ENCODE data around the gene GRID1. TPM values are rescaled to one million over a fixed set of nuclear protein-coding genes. Genes with fewer than 3 reads are reported as not detected.

GRID1 gene
- total RNA-seq, 4 donors from 2014 or later: 17.2 to 28.1 (median 23.6) TPM

DNA sequence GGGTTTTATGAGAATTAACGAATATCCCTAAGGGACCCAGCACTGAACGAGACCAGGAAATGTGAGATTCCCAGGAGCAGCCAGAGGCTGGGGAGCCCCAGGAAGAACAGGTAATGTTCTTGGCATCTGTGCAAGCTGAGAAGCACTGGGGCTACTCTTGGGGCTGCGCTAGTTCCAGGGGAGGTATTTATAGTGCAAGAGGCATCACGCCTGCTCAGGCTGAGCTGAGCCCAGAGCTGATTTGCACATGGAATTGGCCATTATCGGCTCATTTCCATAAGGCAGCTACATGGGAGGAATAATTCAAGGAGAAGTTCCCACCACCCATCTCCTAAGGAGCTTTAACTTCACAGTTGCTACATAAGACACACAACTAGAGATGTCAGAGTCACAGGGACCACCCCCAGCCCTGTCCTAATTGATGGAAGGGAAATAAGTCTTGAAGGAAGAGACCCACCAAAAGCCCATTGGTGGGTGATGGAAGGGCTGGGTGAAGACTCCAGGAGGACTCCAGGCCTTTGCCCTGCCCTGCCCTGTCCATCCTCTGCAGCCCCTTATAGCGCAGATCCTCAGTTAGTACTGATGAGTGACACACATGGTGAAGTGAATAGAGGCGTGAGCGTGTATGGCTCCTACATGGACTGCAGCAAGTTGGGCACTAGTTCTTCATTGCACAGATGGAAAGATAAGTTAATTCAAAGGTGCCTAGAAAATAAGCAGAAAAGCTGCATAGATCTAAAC lies 178.9 kb downstream of the GRID1 start:
- Histone ChIP-seq H3K27ac (no peak overlapping the region), H3K36me3 (no peaks in the 10 kb centered on the region), H3K27me3 (no peaks in the 10 kb centered on the region), H3K4me1 (no peaks in the 10 kb centered on the region), H3K4me3 (replicated peaks in 1 of 3) (no peak overlapping the region), H3K9me3 (no peaks in the 10 kb centered on the region)
- TF ChIP-seq, protein P1, sequence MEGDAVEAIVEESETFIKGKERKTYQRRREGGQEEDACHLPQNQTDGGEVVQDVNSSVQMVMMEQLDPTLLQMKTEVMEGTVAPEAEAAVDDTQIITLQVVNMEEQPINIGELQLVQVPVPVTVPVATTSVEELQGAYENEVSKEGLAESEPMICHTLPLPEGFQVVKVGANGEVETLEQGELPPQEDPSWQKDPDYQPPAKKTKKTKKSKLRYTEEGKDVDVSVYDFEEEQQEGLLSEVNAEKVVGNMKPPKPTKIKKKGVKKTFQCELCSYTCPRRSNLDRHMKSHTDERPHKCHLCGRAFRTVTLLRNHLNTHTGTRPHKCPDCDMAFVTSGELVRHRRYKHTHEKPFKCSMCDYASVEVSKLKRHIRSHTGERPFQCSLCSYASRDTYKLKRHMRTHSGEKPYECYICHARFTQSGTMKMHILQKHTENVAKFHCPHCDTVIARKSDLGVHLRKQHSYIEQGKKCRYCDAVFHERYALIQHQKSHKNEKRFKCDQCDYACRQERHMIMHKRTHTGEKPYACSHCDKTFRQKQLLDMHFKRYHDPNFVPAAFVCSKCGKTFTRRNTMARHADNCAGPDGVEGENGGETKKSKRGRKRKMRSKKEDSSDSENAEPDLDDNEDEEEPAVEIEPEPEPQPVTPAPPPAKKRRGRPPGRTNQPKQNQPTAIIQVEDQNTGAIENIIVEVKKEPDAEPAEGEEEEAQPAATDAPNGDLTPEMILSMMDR (IDR thresholded peaks at IDR 0.05): no peak
- TF ChIP-seq POLR2A (IDR thresholded peaks at IDR 0.05): no peak
- DNase-seq: no peak
- intact Hi-C loops (cut with DNase I): no loop called here
- 95 to 96% methylated on average over 8 of the region's 8 CpGs for WGBS, 2 donors

DNA sequence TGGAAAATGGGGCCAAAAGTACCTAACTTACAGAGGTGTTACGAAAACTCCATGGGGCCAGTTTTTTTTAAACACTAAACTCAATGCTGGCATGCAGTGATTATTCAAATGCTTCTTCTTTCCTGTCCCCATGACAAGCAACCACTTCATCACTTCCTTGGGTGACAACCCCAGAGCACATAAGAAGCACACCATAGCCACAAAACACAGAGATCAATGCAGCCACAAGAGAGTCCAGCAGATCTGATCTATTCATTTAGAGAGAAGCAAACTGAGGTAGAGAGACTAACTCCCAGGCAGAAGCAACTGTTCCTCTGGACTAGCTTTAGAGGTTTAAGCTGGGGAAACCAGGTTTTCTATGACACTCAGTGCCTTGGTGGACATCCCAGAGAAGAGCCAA lies 180.0 kb downstream of the GRID1 start:
- intact Hi-C loops (cut with DNase I): no loop called here
- no peak for TF ChIP-seq POLR2A (IDR thresholded peaks at IDR 0.05)
- TF ChIP-seq, protein P1 (IDR thresholded peaks at IDR 0.05): no peak
- Histone ChIP-seq H3K36me3 (no peaks in the 10 kb centered on the region), H3K27ac (no peak overlapping the region), H3K9me3 (no peaks in the 10 kb centered on the region), H3K27me3 (no peaks in the 10 kb centered on the region), H3K4me3 (replicated peaks in 1 of 3) (no peak overlapping the region), H3K4me1 (no peaks in the 10 kb centered on the region)
- 30 to 96% methylated on average over 1 of the region's 1 CpG for WGBS, 2 donors
- DNase-seq: no peak

DNA sequence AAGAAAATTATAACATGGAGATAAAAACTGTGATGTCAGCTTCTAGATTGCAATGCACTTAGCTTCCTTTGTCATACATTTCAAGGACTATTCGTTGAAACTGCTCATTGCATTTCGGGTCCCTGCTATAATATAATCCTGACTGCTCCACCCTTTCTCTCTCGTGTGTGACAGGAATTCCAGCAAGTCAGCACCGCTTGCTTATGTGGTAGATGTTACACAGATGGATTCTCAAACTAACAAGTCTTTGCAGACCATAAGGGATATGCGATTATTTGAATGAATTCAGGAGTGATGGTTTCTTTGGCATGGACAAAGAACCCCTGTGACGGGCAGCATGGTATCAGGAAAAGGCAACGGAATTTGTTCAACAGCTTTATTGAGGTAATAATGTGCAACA lies 184.0 kb downstream of the GRID1 start:
- intact Hi-C loops (cut with DNase I): no loop called here
- Histone ChIP-seq H3K27ac (no peak overlapping the region), H3K4me1 (peaks cover 7 to 16% of the 10 kb centered on the region in 2 donors), H3K36me3 (no peaks in the 10 kb centered on the region), H3K27me3 (no peaks in the 10 kb centered on the region), H3K4me3 (replicated peaks in 1 of 3) (no peak overlapping the region), H3K9me3 (no peaks in the 10 kb centered on the region)
- 87 to 90% methylated on average over 7 of the region's 7 CpGs for WGBS, 2 donors
- no peak for DNase-seq
- no peak for TF ChIP-seq POLR2A (IDR thresholded peaks at IDR 0.05)

DNA sequence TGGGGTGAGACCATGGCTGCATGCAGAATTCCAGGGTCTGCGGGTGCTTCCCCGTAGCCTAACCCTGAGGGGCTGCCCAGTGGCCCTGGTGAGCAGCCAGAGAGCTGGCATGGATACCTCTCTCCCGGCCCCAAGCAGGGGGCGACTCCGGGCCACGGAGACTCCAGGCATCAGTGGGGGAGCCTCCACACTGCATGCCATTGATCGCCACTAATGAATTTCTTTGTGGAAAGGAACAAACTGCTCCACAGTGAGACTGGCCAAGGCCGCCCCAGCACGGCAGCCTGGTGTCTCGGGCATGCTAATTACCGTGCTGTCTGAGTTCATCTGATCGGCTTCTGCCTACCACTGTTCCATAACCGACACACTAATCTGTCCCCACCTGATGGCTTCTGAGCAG lies 184.4 kb downstream of the GRID1 start:
- Histone ChIP-seq H3K27me3 (no peaks in the 10 kb centered on the region), H3K4me1 (peaks cover 7 to 16% of the 10 kb centered on the region in 2 donors), H3K27ac (no peak overlapping the region), H3K4me3 (replicated peaks in 1 of 3) (no peak overlapping the region), H3K36me3 (no peaks in the 10 kb centered on the region), H3K9me3 (no peaks in the 10 kb centered on the region)
- no peak for DNase-seq
- no peak for TF ChIP-seq POLR2A (IDR thresholded peaks at IDR 0.05)
- TF ChIP-seq, protein P1 (IDR thresholded peaks at IDR 0.05): no peak
- 88 to 92% methylated on average over 9 to 13 of the region's 13 CpGs for WGBS, 2 donors
- intact Hi-C loops (cut with DNase I): no loop called here

DNA sequence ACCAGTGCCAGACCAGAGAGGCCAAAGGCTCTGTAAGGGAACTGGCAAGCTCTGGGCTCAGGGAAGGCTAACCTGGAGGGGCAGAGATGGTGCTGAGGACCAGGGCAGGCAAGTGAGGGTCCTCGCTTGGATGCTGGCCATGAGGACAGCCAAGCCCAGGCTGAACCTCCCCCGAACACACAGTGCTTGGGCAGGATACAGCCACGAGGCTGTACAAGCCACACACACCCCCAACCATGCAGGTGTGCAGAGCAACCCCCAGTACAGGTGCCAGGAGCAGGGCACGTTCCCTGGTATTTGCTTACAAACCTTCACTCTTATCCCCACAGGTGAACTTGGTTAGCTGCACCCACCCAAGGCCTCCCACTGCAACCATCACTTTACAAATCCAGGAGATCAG lies 185.7 kb downstream of the GRID1 start:
- no peaks in the 10 kb centered on the region for H3K36me3 ChIP-seq
- no peak for DNase-seq
- intact Hi-C loops (cut with DNase I): no loop called here
- peaks cover 7 to 16% of the 10 kb centered on the region in 2 donors for H3K4me1 ChIP-seq
- WGBS, 2 donors: 80 to 97% methylated on average over 1 to 4 of the region's 4 CpGs
- no peaks in the 10 kb centered on the region for H3K9me3 ChIP-seq
- no peak overlapping the region for H3K27ac ChIP-seq
- no peak overlapping the region for H3K4me3 ChIP-seq (replicated peaks in 1 of 3)
- H3K27me3 ChIP-seq: no peaks in the 10 kb centered on the region
- TF ChIP-seq, protein P1 (IDR thresholded peaks at IDR 0.05): no peak

All from thyroid gland (tissue), 4 donors.